GM12878 (cell line): ENCODE data around the gene ZNF420. TPM values are rescaled to one million over a fixed set of nuclear protein-coding genes. Genes with fewer than 3 reads are reported as not detected.

Experiments used
- ATAC-seq: fragments of 200-7000 bp; cut with Tn5 transposase; 3 replicates; pipeline ENCODE4 v1.9.1; 2020; ENCODE audit warnings: mild to moderate bottlenecking, moderate library complexity
- BruUV-seq: library from RNA; stranded (reverse); fragments of 400-500 nt; replicated peaks from 2 replicates; lab custom pipeline; 2021; lab: Mats Ljungman, UMichigan
- CTCF ChIA-PET: fragments of 300-600 bp; sonication (Branson Sonifier 250); formaldehyde crosslinking; extraction: SDS; loops from one replicate; lab custom pipeline; 2021; ENCODE audit warnings: inconsistent platforms; lab: Yijun Ruan, JAX
- POLR2A ChIA-PET: fragments of 350-600 bp; formaldehyde crosslinking; extraction: SDS; loops from one replicate; lab custom pipeline; 2021; ENCODE audit warnings: inconsistent platforms; lab: Charles Lee
- RAD21 ChIA-PET: fragments of 300-600 bp; sonication (Branson Sonifier 250); formaldehyde crosslinking; loops from one replicate; lab custom pipeline; 2023; ENCODE audit warnings: antibody characterized with exemption; ENCODE audit not compliant: unreplicated experiment; lab: Charles Lee
- SMC1A ChIA-PET: fragments of 300-600 bp; sonication (Branson Sonifier 250); formaldehyde crosslinking; loops from one replicate; lab custom pipeline; 2023; ENCODE audit not compliant: unreplicated experiment, uncharacterized antibody; lab: Charles Lee
- DNase-seq: peaks from one replicate; pipeline ENCODE4 v3.0.0-alpha.2; 2011; ENCODE audit warnings: low read depth, low spot score
- FAIRE-seq: peaks from 3 replicates; lab custom pipeline; 2011; peaks lifted over from hg19 to GRCh38; lab: Jason Lieb, UNC
- H2AFZ ChIP-seq: 2 replicates; pipeline ENCODE4 v1.6.0; 2011; ENCODE audit warnings: low read depth, low read length, control low read depth; ENCODE audit not compliant: control insufficient read depth
- H3K27ac ChIP-seq: 2 replicates; pipeline ENCODE4 v1.5.1; 2011; ENCODE audit warnings: control low read depth; ENCODE audit not compliant: control insufficient read depth, insufficient read depth
- H3K27me3 ChIP-seq, 2 experiments: replicated peaks in 1 of 2; 2 replicates each; pipeline versions ENCODE4 v1.6.0 to v1.6.1; 2011; ENCODE audit warnings: low read length in 1 of 2; ENCODE audit not compliant: control insufficient read depth in 2 of 2, insufficient read depth in 2 of 2
- H3K36me3 ChIP-seq, 2 experiments: 2 replicates each; pipeline ENCODE4 v1.5.1; 2011; ENCODE audit warnings: low read length in 1 of 2; ENCODE audit not compliant: control insufficient read depth in 2 of 2, insufficient read depth in 2 of 2
- H3K4me1 ChIP-seq: 2 replicates; pipeline ENCODE4 v1.6.1; 2011; ENCODE audit warnings: mild to moderate bottlenecking, low read length, moderate library complexity, mixed read lengths; ENCODE audit not compliant: control insufficient read depth, insufficient read depth
- H3K4me2 ChIP-seq: 2 replicates; pipeline ENCODE4 v1.6.0; 2011; ENCODE audit warnings: control low read depth; ENCODE audit not compliant: control insufficient read depth, insufficient read depth
- H3K4me3 ChIP-seq: fragments of 200-600 bp; sonication (generic); 2 replicates; pipeline ENCODE4 v1.5.1; 2016
- H3K79me2 ChIP-seq: 2 replicates; pipeline ENCODE4 v1.6.0; 2011; ENCODE audit warnings: low read length; ENCODE audit not compliant: control insufficient read depth, insufficient read depth
- H3K9ac ChIP-seq: 2 replicates; pipeline ENCODE4 v1.8.0; 2011; ENCODE audit warnings: low read length, control low read depth, mixed read lengths; ENCODE audit not compliant: control insufficient read depth, insufficient read depth
- H3K9me3 ChIP-seq: replicated peaks from 3 replicates; pipeline ENCODE4 v1.5.1; 2011; ENCODE audit warnings: mild to moderate bottlenecking, low read length; ENCODE audit not compliant: control insufficient read depth, insufficient read depth
- H4K20me1 ChIP-seq: 2 replicates; pipeline ENCODE4 v1.6.0; 2011; ENCODE audit not compliant: control insufficient read depth, insufficient read depth
- BACH1 ChIP-seq: fragments of 450-650 bp; IDR thresholded peaks from 2 replicates; pipeline ENCODE4 v1.6.1; 2017; ENCODE audit warnings: mild to moderate bottlenecking, borderline replicate concordance
- BCL11A ChIP-seq: IDR thresholded peaks from 2 replicates; pipeline ENCODE4 v1.6.1; 2011; ENCODE audit warnings: low read depth, low read length
- CBX5 ChIP-seq: sonication (generic); IDR thresholded peaks from 2 replicates; pipeline ENCODE4 v1.6.1; 2016; ENCODE audit warnings: low read depth, moderate library complexity, mild to moderate bottlenecking, inconsistent platforms
- FOXK2 ChIP-seq: fragments of 450-650 bp; IDR thresholded peaks from 2 replicates; pipeline ENCODE4 v1.6.1; 2017; ENCODE audit warnings: mild to moderate bottlenecking, moderate library complexity
- IKZF2 ChIP-seq, 2 experiments: fragments of 450-650 bp; IDR thresholded peaks; 2 replicates each; pipeline ENCODE4 v1.6.1; 2017; ENCODE audit warnings: mild to moderate bottlenecking in 2 of 2, moderate library complexity in 2 of 2
- NFIC ChIP-seq: IDR thresholded peaks from 2 replicates; pipeline ENCODE4 v1.6.1; 2012; ENCODE audit warnings: low read depth, mild to moderate bottlenecking, inconsistent platforms, low read length, moderate library complexity
- PAX5 ChIP-seq: IDR thresholded peaks from 2 replicates; pipeline ENCODE4 v1.6.1; 2011; ENCODE audit warnings: low read depth, low read length, borderline replicate concordance
- RB1 ChIP-seq: fragments of 450-650 bp; formaldehyde crosslinking; IDR thresholded peaks from 2 replicates; pipeline ENCODE4 v1.6.1; 2017; ENCODE audit warnings: mild to moderate bottlenecking, borderline replicate concordance
- SIX5 ChIP-seq: IDR thresholded peaks from 2 replicates; pipeline ENCODE4 v1.6.1; 2011; ENCODE audit warnings: mild to moderate bottlenecking, low read depth, low read length, moderate library complexity; ENCODE audit not compliant: severe bottlenecking
- SP1 ChIP-seq: IDR thresholded peaks from one replicate; pipeline ENCODE4 v1.6.1; 2011; ENCODE audit warnings: low read depth, low read length
- USF2 ChIP-seq: IDR thresholded peaks from 2 replicates; pipeline ENCODE4 v1.6.1; 2011; ENCODE audit warnings: low read depth, low read length, improper control_type of control experiment, borderline replicate concordance
- ZNF274 ChIP-seq: IDR thresholded peaks from one replicate; pipeline ENCODE4 v1.8.0; 2011; ENCODE audit not compliant: insufficient read length, insufficient read depth
- ZSCAN29 ChIP-seq: fragments of 450-650 bp; IDR thresholded peaks from 2 replicates; pipeline ENCODE4 v1.6.1; 2017; ENCODE audit warnings: mild to moderate bottlenecking, moderate library complexity
- WGBS: methylation state at CpG from one replicate; pipeline ENCODE4 v1.1.6; 2016; ENCODE audit warnings: low lambda C conversion rate; ENCODE audit not compliant: insufficient replicate concordance, insufficient coverage; ENCODE audit errors: missing lambda C conversion rate; 5-methylcytosine and 5-hydroxymethylcytosine counted together
- in situ Hi-C: fragments of 300-500 bp; cut with MboI; formaldehyde crosslinking; loops from 9 replicates; pipeline ENCODE4 v1.14.3; 2018; ENCODE audit warnings: mixed read lengths
- intact Hi-C: fragments of 100-400 bp; cut with micrococcal nuclease; formaldehyde crosslinking; loops from one replicate; pipeline ENCODE4 v1.14.2; 2022; ENCODE audit not compliant: unreplicated experiment
- polyA plus RNA-seq, 11 experiments: library from polyadenylated mRNA; depleted of rRNA in 4 of 11; unstranded in 6 of 11; stranded (reverse) in 5 of 11; fragments of >200 nt; fragmentation: Nextera tagmentation in 4 of 11; fragmentation: Illumina TruSeq in 1 of 11; extraction: Ambion mirVana in 4 of 11; extraction: Trizol in 1 of 11; gene quantifications; 1 replicate in 1 of 11; 2 replicates in 10 of 11; pipeline versions ENCODE4 v1.2.1 to v1.2.3, GENCODE V29; 2011 to 2016; ENCODE audit warnings: inconsistent platforms in 2 of 11, missing spikeins in 2 of 11, low read depth in 1 of 11
- total RNA-seq, 4 experiments: library from RNA; depleted of rRNA in 3 of 4; stranded (reverse); fragments of >200 nt in 3 of 4; fragmentation: Illumina TruSeq in 1 of 4; extraction: Trizol in 1 of 4; gene quantifications; 2 replicates each; pipeline versions ENCODE4 v1.2.1 to v1.2.3, GENCODE V29; 2013 to 2021
- TF ChIP-seq, protein P1 (sequence below), 3 experiments: IDR thresholded peaks in 2 of 3; conservative IDR thresholded peaks in 1 of 3; 2 replicates each; pipeline ENCODE4 v1.5.1; 2011; ENCODE audit warnings: low read depth in 3 of 3, low read length in 3 of 3, mild to moderate bottlenecking in 3 of 3, control low read depth in 2 of 3, moderate library complexity in 2 of 3, inconsistent platforms in 1 of 3, mixed read lengths in 1 of 3; ENCODE audit not compliant: control insufficient read depth in 2 of 3, insufficient read depth in 1 of 3; ENCODE audit errors: extremely low read depth in 1 of 3

The ZNF420 gene
- total and polyA plus RNA-seq, 10 of the 15 experiments (the other 5 are each of a cell fraction or from before 2014, with no cell fraction given), result 4.5 to 11.4 (median 7.1) TPM

GRCh38 chr19:37127999-37128820 lies 50.0 kb downstream of the ZNF420 start:
- 92% methylated on average over 12 of the region's 12 CpGs for WGBS
- peaks cover 0 to 3% of the 10 kb centered on the region in 2 experiments; a peak in 2 of 4 replicates for H3K36me3 ChIP-seq
- no peak overlapping the region for H3K4me3 ChIP-seq
- no peaks in the 10 kb centered on the region for H4K20me1 ChIP-seq
- no peaks in the 10 kb centered on the region for H3K4me1 ChIP-seq
- no peak overlapping the region for H2AFZ ChIP-seq
- H3K9ac ChIP-seq, result no peak overlapping the region
- in situ Hi-C loops (no loop called here), intact Hi-C loops (no loop called here)
- no peak overlapping the region for H3K27ac ChIP-seq
- H3K4me2 ChIP-seq, result no peak overlapping the region
- FAIRE-seq, result no peak
- TF ChIP-seq CBX5, result peak; percentile 67; the same call in 1 of the 2 replicates
- TF ChIP-seq FOXK2, result no peak
- peak; percentile 94 for TF ChIP-seq ZNF274
- H3K27me3 ChIP-seq, result no peaks in the 10 kb centered on the region
- no peak for DNase-seq
- ChIA-PET CTCF (no interaction called here), SMC1A (no interaction called here), RAD21 (no interaction called here), POLR2A (no interaction called here)
- no peak for ATAC-seq
- no peaks in the 10 kb centered on the region for H3K79me2 ChIP-seq
- TSS peak; percentile 49 for BruUV-seq
- peaks cover 28% of the 10 kb centered on the region for H3K9me3 ChIP-seq

DNA sequence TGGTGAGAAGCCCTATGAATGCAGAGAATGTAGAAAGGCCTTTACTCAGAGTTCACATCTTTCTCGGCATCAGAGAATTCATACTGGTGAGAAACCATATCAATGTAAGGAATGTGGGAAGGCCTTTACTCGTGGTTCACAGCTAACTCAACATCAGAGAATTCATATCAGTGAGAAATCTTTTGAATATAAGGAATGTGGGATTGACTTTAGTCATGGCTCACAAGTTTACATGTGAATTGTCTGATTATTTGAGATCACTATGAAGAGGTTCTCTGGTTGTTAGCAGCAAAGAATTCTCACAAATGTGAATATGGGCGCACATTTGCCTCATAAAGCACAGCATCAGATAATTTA lies 50.6 kb downstream of the ZNF420 start:
- FAIRE-seq, result no peak
- Histone ChIP-seq H3K4me3 (no peak overlapping the region), H4K20me1 (no peaks in the 10 kb centered on the region), H3K36me3 (peaks cover 0 to 3% of the 10 kb centered on the region in 2 experiments; a peak in 2 of 4 replicates), H3K9ac (no peak overlapping the region), H3K9me3 (peaks cover 28% of the 10 kb centered on the region), H2AFZ (no peak overlapping the region), H3K27me3 (no peaks in the 10 kb centered on the region), H3K4me2 (no peak overlapping the region), H3K4me1 (no peaks in the 10 kb centered on the region), H3K27ac (no peak overlapping the region), H3K79me2 (no peaks in the 10 kb centered on the region)
- SMC1A ChIA-PET, result no interaction called here
- DNase-seq, result no peak
- CTCF ChIA-PET, result no interaction called here
- intact Hi-C loops (no loop called here), in situ Hi-C loops (no loop called here)
- no peak for ATAC-seq
- WGBS, result 97% methylated on average over 3 of the region's 3 CpGs
- RAD21 ChIA-PET, result no interaction called here
- BruUV-seq, result no TSS peak
- POLR2A ChIA-PET, result no interaction called here
- no peak for TF ChIP-seq SIX5
- no peak for TF ChIP-seq BCL11A
- no peak for TF ChIP-seq SP1
- no peak for TF ChIP-seq BACH1
- no peak for TF ChIP-seq USF2
- TF ChIP-seq PAX5, result no peak
- no peak for TF ChIP-seq IKZF2 (IDR thresholded peaks at IDR 0.05)
- no peak for TF ChIP-seq ZSCAN29
- TF ChIP-seq NFIC, result no peak
- TF ChIP-seq RB1, result no peak
- TF ChIP-seq, protein P1, sequence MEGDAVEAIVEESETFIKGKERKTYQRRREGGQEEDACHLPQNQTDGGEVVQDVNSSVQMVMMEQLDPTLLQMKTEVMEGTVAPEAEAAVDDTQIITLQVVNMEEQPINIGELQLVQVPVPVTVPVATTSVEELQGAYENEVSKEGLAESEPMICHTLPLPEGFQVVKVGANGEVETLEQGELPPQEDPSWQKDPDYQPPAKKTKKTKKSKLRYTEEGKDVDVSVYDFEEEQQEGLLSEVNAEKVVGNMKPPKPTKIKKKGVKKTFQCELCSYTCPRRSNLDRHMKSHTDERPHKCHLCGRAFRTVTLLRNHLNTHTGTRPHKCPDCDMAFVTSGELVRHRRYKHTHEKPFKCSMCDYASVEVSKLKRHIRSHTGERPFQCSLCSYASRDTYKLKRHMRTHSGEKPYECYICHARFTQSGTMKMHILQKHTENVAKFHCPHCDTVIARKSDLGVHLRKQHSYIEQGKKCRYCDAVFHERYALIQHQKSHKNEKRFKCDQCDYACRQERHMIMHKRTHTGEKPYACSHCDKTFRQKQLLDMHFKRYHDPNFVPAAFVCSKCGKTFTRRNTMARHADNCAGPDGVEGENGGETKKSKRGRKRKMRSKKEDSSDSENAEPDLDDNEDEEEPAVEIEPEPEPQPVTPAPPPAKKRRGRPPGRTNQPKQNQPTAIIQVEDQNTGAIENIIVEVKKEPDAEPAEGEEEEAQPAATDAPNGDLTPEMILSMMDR (IDR thresholded peaks at IDR 0.05 in 2 of 3, conservative IDR thresholded peaks at IDR 0.05 in 1 of 3; ENCODE audit: control insufficient read depth in 2 of 3, extremely low read depth in 1 of 3, insufficient read depth in 1 of 3, low read depth in 3 of 3, low read length in 3 of 3), result no peak
